GM12874 (cell line): Measurements from ENCODE around the gene FOXO4.

Experiments used
- TF ChIP-seq, protein P1 (sequence below): IDR thresholded peaks from 2 replicates; pipeline ENCODE4 v1.5.1; 2011; ENCODE audit warnings: low read depth, mild to moderate bottlenecking, control low read depth, low read length, moderate library complexity; ENCODE audit not compliant: insufficient read depth

FOXO4 gene, protein sequence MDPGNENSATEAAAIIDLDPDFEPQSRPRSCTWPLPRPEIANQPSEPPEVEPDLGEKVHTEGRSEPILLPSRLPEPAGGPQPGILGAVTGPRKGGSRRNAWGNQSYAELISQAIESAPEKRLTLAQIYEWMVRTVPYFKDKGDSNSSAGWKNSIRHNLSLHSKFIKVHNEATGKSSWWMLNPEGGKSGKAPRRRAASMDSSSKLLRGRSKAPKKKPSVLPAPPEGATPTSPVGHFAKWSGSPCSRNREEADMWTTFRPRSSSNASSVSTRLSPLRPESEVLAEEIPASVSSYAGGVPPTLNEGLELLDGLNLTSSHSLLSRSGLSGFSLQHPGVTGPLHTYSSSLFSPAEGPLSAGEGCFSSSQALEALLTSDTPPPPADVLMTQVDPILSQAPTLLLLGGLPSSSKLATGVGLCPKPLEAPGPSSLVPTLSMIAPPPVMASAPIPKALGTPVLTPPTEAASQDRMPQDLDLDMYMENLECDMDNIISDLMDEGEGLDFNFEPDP

DNA sequence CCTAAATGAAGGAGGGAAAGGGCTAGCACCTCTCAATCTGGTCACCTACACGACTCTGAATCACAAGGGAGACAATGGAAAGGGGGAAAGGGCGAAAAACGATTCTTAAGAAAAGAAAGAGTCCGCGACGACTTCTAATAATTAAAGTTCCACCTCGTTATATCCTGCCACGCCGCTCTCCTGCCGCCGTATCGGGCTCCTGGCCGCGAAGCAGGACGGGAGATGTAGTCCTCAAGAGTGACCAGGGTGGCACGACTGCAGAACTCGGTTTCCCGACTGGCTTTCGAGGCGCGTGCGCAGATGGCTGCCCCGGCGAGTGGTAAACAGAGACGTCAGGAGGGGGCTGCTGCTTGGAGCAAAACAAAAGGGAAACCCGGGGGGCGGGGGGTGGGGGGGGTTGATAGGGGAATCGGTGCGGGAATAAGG is at the start of gene FOXO4:
FOXO4 (plus strand) TSS at position 297 of the 426 bp plus-strand sequence. CDS start 678 bp downstream, outside the sequence.
- TF ChIP-seq, protein P1, sequence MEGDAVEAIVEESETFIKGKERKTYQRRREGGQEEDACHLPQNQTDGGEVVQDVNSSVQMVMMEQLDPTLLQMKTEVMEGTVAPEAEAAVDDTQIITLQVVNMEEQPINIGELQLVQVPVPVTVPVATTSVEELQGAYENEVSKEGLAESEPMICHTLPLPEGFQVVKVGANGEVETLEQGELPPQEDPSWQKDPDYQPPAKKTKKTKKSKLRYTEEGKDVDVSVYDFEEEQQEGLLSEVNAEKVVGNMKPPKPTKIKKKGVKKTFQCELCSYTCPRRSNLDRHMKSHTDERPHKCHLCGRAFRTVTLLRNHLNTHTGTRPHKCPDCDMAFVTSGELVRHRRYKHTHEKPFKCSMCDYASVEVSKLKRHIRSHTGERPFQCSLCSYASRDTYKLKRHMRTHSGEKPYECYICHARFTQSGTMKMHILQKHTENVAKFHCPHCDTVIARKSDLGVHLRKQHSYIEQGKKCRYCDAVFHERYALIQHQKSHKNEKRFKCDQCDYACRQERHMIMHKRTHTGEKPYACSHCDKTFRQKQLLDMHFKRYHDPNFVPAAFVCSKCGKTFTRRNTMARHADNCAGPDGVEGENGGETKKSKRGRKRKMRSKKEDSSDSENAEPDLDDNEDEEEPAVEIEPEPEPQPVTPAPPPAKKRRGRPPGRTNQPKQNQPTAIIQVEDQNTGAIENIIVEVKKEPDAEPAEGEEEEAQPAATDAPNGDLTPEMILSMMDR = no peak

DNA sequence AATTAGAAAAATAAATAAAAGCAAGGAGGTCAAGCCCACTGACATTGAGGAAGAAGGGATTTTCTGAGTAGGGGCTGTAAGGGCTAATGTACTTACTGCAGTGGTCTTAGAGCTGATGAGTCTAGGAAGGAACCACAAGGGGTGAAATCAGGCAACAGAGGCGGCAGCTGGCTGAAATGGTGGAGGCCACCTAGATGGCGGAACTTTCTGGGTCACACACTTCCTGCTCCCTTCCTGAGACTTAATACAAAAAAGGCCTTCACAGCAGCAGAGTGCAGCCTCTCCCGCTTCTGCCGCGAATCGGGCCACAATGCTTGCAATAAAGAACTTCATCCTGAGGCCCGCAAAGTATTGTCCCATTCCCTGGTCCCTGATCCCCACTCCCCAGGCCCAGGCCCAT is 42.9 kb upstream of the FOXO4 start:
- TF ChIP-seq, protein P1 = no peak

DNA sequence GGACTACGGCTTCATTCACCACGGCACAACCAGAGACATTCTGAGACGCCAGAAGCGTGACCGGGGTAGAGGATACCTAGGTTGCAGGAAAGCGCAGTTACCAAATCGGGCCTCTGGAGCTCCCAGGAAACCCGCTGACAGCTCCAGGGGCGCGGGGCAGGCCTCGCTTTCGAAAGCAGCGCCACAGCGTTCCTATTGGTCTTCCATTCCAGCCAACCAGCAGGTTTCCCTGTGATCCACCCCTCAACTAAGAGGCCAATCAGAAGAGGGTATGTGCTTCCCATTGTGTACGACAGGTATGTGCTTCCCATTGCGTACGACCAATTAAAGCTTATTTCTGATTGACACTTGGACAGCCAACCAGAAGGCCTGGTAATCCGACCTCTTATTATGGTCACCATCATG is 42.4 kb upstream of the FOXO4 start:
- TF ChIP-seq, protein P1 = no peak

DNA sequence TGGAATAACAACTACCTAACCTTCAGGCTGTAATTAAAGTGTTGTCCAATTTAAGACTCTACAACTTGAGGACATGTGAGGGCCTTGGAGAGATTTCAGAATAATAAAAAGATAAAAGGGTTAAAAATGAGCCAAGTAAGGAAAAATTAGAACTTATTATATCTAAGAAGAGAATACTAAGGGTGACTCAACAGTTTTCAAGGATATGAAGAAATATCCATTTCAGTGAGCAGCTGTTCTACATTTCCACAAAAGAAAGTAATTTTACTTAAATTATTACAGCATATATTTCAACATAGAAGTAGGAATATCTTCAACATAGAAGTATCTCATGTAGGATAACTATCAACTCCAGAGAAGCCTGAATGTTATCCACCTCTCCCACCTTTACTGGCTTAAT is 38.8 kb upstream of the FOXO4 start:
- TF ChIP-seq, protein P1 = no peak

DNA sequence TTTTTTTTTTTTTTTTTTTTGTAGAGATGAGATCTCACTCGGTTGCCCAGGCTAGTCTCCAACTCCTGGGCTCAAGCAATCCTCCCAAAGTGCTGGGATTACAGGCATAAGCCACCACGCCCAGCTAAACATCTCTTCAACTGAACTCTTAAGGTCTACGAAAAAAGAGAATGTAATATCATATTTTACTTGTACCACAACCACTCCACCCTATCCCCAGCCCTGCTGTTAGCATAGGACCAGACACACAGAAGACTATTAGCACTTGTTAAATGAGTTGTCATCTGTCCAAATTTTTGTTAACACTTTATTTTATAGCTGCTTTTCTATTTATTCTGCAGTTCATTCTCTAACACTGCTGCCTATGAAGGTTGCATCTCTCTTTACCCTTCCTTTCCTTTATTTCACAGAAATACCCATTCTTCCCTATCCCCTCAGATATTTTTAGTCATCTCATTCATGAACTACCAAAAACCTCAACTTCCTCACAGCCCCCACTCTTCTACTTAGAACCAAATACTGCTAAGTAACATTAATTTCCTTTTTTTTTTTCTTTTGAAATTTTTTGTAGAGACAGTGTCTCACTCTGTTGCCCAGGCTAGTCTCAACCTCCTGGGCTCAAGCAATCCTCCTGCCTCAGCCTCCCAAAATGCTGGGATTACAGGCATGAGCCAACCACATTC is 37.7 kb upstream of the FOXO4 start:
- TF ChIP-seq, protein P1 = no peak

DNA sequence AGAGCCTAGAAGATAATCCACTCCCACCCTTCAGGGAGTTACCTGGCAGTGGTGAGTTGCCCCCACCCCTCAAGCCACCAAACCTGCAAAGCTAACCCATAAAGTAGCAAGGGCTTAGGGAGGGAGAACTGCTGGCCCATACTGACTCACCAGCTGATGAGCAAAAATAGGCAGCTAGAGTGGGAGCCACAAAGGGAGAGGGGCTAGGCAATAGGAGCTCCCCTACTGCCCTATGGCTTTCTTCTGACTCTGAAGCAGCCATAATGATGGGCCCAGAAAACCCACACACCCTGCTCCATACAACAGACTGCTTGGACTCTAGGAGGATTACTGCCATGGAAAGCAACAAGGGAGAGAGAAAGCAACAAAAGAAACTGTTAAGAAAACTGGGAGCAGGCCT is 35.5 kb upstream of the FOXO4 start:
- TF ChIP-seq, protein P1 = no peak

DNA sequence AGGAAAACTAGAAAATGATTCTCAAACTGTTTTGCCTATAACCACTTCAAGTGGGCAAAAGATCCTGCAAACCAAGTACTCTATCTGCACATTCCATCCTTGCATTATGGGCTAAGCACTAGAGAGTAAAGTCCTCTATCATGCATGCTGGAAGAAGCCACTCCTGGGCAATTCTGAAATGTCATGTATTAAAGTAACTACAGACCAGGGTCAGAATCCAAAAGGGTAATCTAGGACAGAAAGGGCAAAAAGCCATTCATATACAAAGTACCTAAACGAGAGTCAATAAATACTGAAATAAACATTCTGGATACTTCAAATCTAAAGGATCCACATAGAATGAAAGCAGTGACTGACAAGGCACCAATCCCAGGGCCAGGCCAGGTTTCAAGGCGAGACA is 28.6 kb upstream of the FOXO4 start:
- TF ChIP-seq, protein P1 = no peak
